ENCODE measurements around the gene JHY.
A peak's percentile ranks its signal among the peaks of the same experiment; 100 is the strongest.

Gene JHY

DNA sequence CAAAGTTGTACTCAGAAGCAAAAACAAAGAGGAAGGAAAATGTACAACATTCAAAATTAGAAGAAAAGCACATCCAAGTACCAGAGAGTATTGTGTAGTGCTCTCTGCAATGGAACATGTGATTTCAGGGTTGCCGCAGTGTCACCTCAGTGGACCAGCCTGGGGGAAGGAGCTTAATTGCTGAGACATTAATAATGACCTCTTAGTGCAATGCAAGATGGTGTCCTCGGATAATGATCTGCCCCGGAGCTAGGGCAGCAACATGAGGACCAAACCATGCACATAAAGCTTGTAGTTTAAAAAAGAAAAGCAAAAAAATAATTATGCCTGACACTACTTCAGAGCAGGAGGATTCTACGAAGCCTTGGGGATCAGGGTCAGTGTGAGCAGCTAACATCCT, 11.3 kb upstream of the JHY start:
- DNase-seq (ENCODE audit: low read depth) = no peak
- TF ChIP-seq CTCF (IDR thresholded peaks at IDR 0.05; ENCODE audit: low read depth, low read length, missing control alignments) = no peak
- no peak overlapping the region for H3K4me3 ChIP-seq (ENCODE audit: low read depth, low read length)

GRCh38 chr11:122872046-122872445, 10.5 kb upstream of the JHY start:
- DNase-seq (ENCODE audit: low read depth) = no peak
- TF ChIP-seq CTCF (IDR thresholded peaks at IDR 0.05; ENCODE audit: low read depth, low read length, missing control alignments) = no peak
- H3K4me3 ChIP-seq (ENCODE audit: low read depth, low read length) = no peak overlapping the region

GRCh38 chr11:122874991-122875390, 7.6 kb upstream of the JHY start:
- TF ChIP-seq CTCF (IDR thresholded peaks at IDR 0.05; ENCODE audit: low read depth, low read length, missing control alignments) = no peak
- no peak overlapping the region for H3K4me3 ChIP-seq (ENCODE audit: low read depth, low read length)
- peak; percentile 43 for DNase-seq (ENCODE audit: low read depth)

DNA sequence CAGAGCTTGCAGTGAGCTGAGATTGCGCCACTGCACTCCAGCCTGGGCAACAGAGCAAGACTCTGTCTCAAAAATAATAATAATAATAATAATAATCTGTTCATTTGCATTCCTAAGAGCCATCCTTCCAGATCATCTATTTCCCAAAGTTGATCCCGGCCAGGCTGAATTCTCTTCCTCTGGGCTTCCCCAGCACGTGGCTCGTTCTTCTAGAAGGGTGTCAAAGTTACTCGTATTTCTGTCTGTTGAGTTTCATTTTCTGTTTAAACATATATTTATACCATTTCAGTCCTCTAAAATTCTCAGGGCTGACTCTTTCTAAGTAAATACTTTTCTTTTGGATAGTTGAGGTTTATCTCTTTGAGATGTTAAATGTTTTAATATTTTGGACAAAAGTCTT, 4.8 kb upstream of the JHY start:
- H3K4me3 ChIP-seq (ENCODE audit: low read depth, low read length) = no peak overlapping the region
- TF ChIP-seq CTCF (IDR thresholded peaks at IDR 0.05; ENCODE audit: low read depth, low read length, missing control alignments) = no peak
- no peak for DNase-seq (ENCODE audit: low read depth)

DNA sequence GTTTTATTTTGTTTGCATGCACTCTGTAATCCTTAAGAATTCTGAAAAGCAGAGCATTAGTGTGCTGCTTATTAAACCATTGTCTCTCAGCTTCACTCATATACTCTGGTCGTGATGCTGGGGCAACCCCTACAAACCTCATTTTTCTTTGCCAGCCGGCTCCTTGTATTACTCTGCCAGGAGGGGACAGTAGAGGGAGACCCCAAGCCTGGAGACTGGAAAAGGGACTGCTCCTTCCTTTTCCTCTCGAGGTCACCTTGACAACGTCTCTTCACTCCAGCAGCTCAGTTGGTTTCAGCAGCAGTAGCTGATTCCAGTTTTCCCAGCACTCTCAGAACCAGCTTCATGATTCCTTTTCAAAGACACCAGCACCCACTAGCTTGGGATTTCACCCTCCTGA, 2.8 kb upstream of the JHY start:
- DNase-seq (ENCODE audit: low read depth) = no peak
- no peak overlapping the region for H3K4me3 ChIP-seq (ENCODE audit: low read depth, low read length)
- no peak for TF ChIP-seq CTCF (IDR thresholded peaks at IDR 0.05; ENCODE audit: low read depth, low read length, missing control alignments)

DNA sequence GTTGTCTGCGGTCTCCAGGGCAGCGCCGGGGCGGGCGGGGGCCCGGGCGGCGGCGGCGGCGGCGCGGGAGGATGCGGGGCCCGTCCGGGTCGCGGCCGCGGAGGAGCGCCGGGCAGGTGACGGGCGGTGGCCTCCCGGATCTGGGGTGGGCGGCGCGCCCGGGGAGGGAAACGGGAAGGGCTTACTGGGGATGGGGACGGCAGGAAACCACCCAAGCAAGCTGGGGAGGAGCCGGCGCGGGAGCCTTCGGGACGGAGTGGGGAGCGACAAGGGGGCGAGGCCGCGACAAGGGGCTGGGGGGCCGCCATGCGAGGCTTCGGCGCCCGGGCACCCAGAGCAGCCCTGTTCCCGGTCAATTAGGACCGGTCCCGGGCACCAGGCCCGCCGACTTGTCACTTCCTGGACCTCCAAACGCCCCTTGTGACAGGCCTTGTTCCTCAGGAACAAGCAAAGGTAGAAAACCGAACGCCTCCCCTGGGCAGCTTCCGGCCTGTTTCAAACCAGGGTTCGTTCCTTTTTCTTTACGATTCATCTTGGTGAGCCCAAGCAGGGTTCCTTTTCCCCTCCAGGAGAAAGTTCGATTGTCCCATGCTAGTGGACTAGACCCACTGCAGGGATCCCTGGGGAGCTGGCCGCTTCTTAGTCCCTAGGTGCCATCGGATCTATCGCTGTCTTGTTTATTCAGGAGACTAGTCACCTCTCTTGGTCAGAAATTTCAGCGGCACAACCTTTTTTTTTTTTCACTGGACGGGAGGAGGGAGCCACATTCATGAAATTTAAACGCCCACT, 492 bp downstream of the JHY start:
- TF ChIP-seq CTCF (IDR thresholded peaks at IDR 0.05; ENCODE audit: low read depth, low read length, missing control alignments) = no peak
- H3K4me3 ChIP-seq (ENCODE audit: low read depth, low read length) = peak overlapping the region; percentile 61

DNA sequence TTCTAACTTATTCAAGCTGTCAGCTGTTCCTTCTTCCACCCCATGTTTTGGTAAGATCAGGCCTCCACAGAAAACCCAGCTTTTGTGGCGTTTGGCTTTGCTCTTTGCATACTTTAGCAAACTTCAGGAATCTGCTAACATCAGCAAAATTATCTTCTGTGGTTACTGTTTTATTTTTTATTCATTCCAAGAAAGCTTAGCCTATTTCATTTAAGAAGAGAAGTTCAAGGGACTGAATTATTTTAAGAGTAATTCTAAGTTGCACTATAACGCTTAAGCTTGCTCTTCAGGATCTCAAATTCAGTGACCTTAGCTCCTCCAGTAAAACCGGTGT, 1.1 kb downstream of the JHY start:
- DNase-seq (ENCODE audit: low read depth) = no peak
- no peak for TF ChIP-seq CTCF (IDR thresholded peaks at IDR 0.05; ENCODE audit: low read depth, low read length, missing control alignments)
- H3K4me3 ChIP-seq (ENCODE audit: low read depth, low read length) = peak overlapping the region; percentile 61; the same call in 1 of the 2 replicates

More for the DNA sequence above, 492 bp downstream of the JHY start:
- no peak for DNase-seq (ENCODE audit: low read depth)
